ENCODE data around the gene RRP12.

- TF ChIP-seq POLR2A (IDR thresholded peaks at IDR 0.05) (no peak), CTCF (IDR thresholded peaks at IDR 0.05) (no peak)
These were observed 24.7 kb downstream of the RRP12 start for GRCh38 chr10:97376413-97376812.
